Activated CD4-positive, alpha-beta memory T cell treated with anti-CD3 and anti-CD28 coated beads for 36 hours (primary cell): ENCODE data around the gene RTCA. TPM values are rescaled to one million over a fixed set of nuclear protein-coding genes. Genes with fewer than 3 reads are reported as not detected.
"Not testable (repeated sequence)": the region's sequence is repeated elsewhere in the genome, so short reads cannot be mapped to it uniquely, and the experiment has no call there.

Source experiments
- CTCF ChIA-PET: fragments of 350-600 bp; sonication (Branson Sonifier 250); formaldehyde crosslinking; loops from one replicate; lab custom pipeline; 2021; ENCODE audit warnings: antibody characterized with exemption, inconsistent platforms; lab: Charles Lee
- POLR2A ChIA-PET: fragments of 350-600 bp; sonication (Branson Sonifier 250); formaldehyde crosslinking; loops from one replicate; lab custom pipeline; 2021; ENCODE audit warnings: antibody characterized with exemption; lab: Charles Lee
- DNase-seq: peaks from one replicate; pipeline ENCODE4 v3.0.0-alpha.2; 2020
- H3K27ac Mint-ChIP-seq: one replicate; pipeline ENCODE4 v1.8.0; 2021; ENCODE audit warnings: mixed read lengths
- H3K27me3 Mint-ChIP-seq: one replicate; pipeline ENCODE4 v1.8.0; 2021; ENCODE audit warnings: mixed read lengths
- H3K36me3 Mint-ChIP-seq: one replicate; pipeline ENCODE4 v1.8.0; 2021; ENCODE audit warnings: mixed read lengths
- H3K4me1 Mint-ChIP-seq: one replicate; pipeline ENCODE4 v1.8.0; 2021; ENCODE audit warnings: low read depth, mixed read lengths
- H3K4me3 Mint-ChIP-seq: one replicate; pipeline ENCODE4 v1.8.0; 2021; ENCODE audit warnings: mild to moderate bottlenecking, mixed read lengths
- H3K9me3 Mint-ChIP-seq: one replicate; pipeline ENCODE4 v1.8.0; 2021; ENCODE audit warnings: mixed read lengths
- intact Hi-C: fragments of 100-400 bp; cut with micrococcal nuclease; formaldehyde crosslinking; loops from one replicate; pipeline ENCODE4 v1.15.1; 2023
- total RNA-seq, 2 experiments: library from RNA; stranded (reverse); gene quantifications; one replicate each; pipeline ENCODE4 v1.2.3, GENCODE V29; 2021

Gene RTCA
- total RNA-seq, 2 experiments from 2014 or later, result 56.6 to 58.2 TPM

DNA sequence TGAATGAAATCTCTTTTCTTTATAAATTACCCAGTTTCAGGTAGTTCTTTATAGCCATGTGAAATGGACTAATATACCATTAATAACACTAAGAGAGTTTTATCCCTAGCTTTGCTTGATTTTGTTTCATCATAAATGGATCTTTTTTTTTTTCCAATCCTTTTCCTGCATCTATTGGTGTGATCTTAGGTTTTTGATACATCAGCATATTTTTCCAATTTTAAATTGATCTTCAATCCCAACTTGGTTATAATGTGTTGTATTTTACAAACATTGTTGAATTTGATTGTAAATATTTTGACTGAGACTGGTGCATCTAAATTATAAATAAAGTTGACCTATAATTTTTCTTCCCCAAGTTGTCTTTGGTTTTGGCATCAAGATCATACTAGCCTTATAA, 4.3 kb upstream of the RTCA start:
- no peak overlapping the region for H3K4me3 Mint-ChIP-seq
- H3K4me1 Mint-ChIP-seq, result peaks cover 5% of the 10 kb centered on the region
- H3K27me3 Mint-ChIP-seq, result no peaks in the 10 kb centered on the region
- ChIA-PET POLR2A (no interaction called here), CTCF (no interaction called here)
- H3K9me3 Mint-ChIP-seq, result peaks cover 6% of the 10 kb centered on the region
- H3K27ac Mint-ChIP-seq, result no peak overlapping the region
- H3K36me3 Mint-ChIP-seq, result peaks cover 13% of the 10 kb centered on the region
- DNase-seq, result no peak
- intact Hi-C loops, result loop anchor here (10.0 kb wide), 1 partner anchor 633 kb away; the partner anchor contains the start of genes EXTL2 and SLC30A7

DNA sequence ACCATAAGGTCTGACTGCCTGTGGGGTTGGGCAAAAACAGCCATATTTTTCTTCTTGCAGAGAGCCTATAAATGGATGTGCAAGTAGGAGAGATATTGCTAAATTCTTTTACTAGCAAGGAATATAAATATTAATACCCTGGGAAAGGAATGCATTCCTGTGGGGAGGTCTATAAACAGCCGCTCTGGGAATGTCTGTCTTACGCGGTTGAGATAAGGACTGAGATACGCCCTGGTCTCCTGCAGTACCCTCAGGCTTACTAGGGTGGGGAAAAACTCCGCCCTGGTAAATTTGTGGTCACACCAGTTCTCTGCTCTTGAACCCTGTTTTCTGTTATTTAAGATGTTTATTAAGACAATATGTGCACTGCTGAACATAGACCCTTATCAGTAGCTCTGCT, 1.9 kb upstream of the RTCA start:
- Mint-ChIP-seq H3K36me3 (peaks cover 27% of the 10 kb centered on the region), H3K4me1 (peaks cover 26% of the 10 kb centered on the region)
- H3K9me3 Mint-ChIP-seq, POLR2A ChIA-PET, H3K27me3 Mint-ChIP-seq, CTCF ChIA-PET, H3K4me3 Mint-ChIP-seq, H3K27ac Mint-ChIP-seq, DNase-seq: not testable (repeated sequence)
- intact Hi-C loops, result loop anchor here (10.0 kb wide), 1 partner anchor 631 kb away; the partner anchor contains the start of genes EXTL2 and SLC30A7

DNA sequence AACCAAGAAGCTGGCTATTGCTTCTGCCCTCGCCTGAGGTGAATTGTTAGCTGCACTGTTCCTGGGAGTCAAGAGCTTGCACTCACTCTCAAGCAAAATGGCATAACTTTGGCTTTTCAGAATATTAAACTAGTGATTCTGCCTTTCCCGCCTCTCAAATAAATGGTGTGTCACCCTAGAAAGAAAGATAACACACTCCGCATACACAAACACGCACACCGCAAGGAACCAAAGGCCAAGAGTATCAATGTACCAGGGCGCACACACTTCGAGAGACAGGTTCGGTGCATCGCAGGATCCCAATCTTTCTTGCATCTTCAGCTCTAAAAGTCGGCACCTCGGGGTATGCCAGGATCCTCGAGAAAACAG, 470 bp upstream of the RTCA start:
- H3K4me3 Mint-ChIP-seq, result peak overlapping the region; percentile 100
- peaks cover 36% of the 10 kb centered on the region for H3K36me3 Mint-ChIP-seq
- ChIA-PET POLR2A (interaction anchor here (0.6 to 3.0 kb wide), 13 partner anchors 12 to 226 kb away, joined by 3 to 18 read pairs (median 3); partner anchors contain the start of genes CDC14A and DBT), CTCF (interaction anchor here (1.1 to 2.5 kb wide), 5 partner anchors 88 to 459 kb away, joined by 3 to 25 read pairs (median 9); partner anchors contain the start of gene CDC14A)
- intact Hi-C loops, result loop anchor here (1.0 to 10.0 kb wide), 4 partner anchors 16 to 629 kb away; partner anchors contain the start of genes DBT, EXTL2 and SLC30A7
- H3K27me3 Mint-ChIP-seq, result no peaks in the 10 kb centered on the region
- H3K4me1 Mint-ChIP-seq, result peaks cover 37% of the 10 kb centered on the region
- no peak for DNase-seq
- H3K9me3 Mint-ChIP-seq, result peaks cover 6% of the 10 kb centered on the region
- peak overlapping the region; percentile 97 for H3K27ac Mint-ChIP-seq

DNA sequence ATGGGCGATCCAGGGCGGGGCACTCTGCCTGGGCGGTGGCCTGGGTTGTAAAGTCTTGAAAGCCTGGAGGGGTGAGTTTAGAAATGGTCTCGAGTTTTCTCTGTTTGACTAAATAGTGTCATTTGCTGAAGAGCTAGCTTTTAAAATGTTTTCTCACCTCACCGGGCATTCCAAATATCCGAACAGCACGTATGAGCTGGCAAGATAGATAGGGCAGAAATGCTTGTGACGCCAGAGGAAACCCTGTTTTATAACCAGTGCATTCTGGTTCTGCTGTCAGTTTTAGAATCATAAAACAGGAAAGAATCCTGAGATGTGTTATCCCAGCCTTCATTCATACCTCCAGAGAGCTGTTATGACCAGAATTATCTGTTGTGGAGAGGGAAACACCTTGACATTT, 725 bp downstream of the RTCA start:
- ChIA-PET POLR2A (interaction anchor here (1.0 to 3.0 kb wide), 9 partner anchors 17 to 197 kb away, joined by 3 to 18 read pairs (median 3); partner anchors contain the start of genes CDC14A and DBT), CTCF (interaction anchor here (0.8 to 2.5 kb wide), 8 partner anchors 11 to 197 kb away, joined by 3 to 25 read pairs (median 8); partner anchors contain the start of genes CDC14A and DBT)
- DNase-seq, result peak; percentile 34
- intact Hi-C loops, result loop anchor here (1.0 to 10.0 kb wide), 7 partner anchors 34 to 628 kb away; partner anchors contain the start of genes EXTL2, SASS6, SLC30A7 and TRMT13
- peak overlapping the region; percentile 100 for H3K4me3 Mint-ChIP-seq
- peaks cover 45% of the 10 kb centered on the region for H3K36me3 Mint-ChIP-seq
- no peaks in the 10 kb centered on the region for H3K27me3 Mint-ChIP-seq
- no peaks in the 10 kb centered on the region for H3K9me3 Mint-ChIP-seq
- peak overlapping the region; percentile 97 for H3K27ac Mint-ChIP-seq
- peaks cover 44% of the 10 kb centered on the region for H3K4me1 Mint-ChIP-seq

DNA sequence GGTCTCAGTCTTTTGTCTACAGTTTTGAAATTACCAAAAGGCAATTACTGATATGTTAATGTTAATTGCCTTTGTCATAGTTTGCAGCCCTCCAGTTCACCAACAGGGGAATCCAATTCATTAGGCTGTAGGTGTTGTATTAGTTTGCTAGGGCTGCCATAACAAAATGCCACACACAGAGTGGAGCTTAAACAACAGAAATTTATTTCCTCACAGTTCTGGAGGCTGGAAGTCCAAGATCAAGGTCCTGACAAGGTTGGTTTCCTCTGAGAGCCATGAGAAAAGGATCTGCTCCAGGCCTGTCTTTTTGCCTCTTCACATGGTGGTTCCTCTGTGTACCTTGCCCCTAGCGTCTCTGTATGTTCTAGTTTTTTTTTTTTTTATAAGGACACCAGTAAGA, 1.3 kb downstream of the RTCA start:
- intact Hi-C loops, result loop anchor here (2.0 to 10.0 kb wide), 4 partner anchors 35 to 628 kb away; partner anchors contain the start of genes EXTL2, SASS6, SLC30A7 and TRMT13
- ChIA-PET CTCF (interaction anchor here (0.8 to 2.5 kb wide), 5 partner anchors 12 to 191 kb away, joined by 3 to 25 read pairs (median 9); partner anchors contain the start of gene CDC14A), POLR2A (interaction anchor here (1.2 to 3.0 kb wide), 3 partner anchors 85 to 192 kb away, joined by 3 to 18 read pairs (median 9); partner anchors contain the start of gene CDC14A)
- Mint-ChIP-seq H3K4me1 (peaks cover 49% of the 10 kb centered on the region), H3K27ac (peak overlapping the region; percentile 28), H3K9me3 (no peaks in the 10 kb centered on the region), H3K36me3 (peaks cover 49% of the 10 kb centered on the region), H3K27me3 (no peaks in the 10 kb centered on the region), H3K4me3 (peak overlapping the region; percentile 100)
- DNase-seq, result no peak

DNA sequence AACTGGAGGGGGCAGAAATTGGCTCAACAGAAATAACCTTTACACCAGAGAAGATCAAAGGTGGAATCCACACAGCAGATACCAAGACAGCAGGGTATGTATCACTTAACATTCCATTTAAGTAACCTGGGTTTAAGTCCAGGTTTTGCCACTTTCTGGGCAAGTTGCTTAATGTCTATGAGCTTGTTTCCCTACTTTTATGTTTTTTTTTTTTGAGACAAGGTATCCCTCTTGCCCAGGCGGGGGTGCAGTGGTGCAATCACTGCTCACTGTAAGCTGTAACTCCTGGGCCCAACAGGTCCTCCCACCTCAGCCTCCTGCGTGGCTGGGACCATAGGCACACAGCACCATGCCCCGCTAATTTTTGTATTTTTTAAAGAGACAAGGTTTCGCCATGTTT, 2.2 kb downstream of the RTCA start:
- POLR2A ChIA-PET, result interaction anchor here (1.5 kb wide), 1 partner anchor 85 kb away, joined by 5 read pairs; no protein-coding TSS in a partner anchor
- Mint-ChIP-seq H3K9me3 (no peaks in the 10 kb centered on the region), H3K27me3 (no peaks in the 10 kb centered on the region), H3K36me3 (peaks cover 49% of the 10 kb centered on the region), H3K4me3 (peak overlapping the region; percentile 6), H3K27ac (peak overlapping the region; percentile 38), H3K4me1 (peaks cover 49% of the 10 kb centered on the region)
- intact Hi-C loops, result loop anchor here (5.0 to 10.0 kb wide), 3 partner anchors 36 to 627 kb away; partner anchors contain the start of genes EXTL2 and SLC30A7
- DNase-seq, result no peak
- CTCF ChIA-PET, result interaction anchor here (0.6 to 1.7 kb wide), 4 partner anchors 14 to 191 kb away, joined by 3 to 6 read pairs (median 3); no protein-coding TSS in a partner anchor

DNA sequence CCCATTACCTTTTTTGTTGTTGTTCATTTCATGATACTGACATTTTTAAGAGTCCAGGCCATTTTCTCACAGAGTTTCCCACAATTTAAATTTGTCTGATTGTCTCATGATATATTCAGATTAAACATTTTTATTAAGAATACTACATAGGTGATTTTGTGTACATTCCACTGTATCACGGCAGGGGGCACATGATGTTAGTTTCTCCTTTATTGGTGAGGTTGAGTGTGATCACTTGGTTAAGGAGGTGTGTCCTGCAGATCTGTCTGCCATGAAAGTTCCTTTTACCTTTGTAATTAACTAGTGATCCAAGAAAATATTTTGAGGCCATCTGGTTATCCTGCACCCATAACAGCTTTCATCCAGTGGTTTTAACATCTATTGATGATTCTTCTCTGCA, 11.8 kb downstream of the RTCA start:
- peak; percentile 38 for DNase-seq
- no peaks in the 10 kb centered on the region for H3K9me3 Mint-ChIP-seq
- H3K4me3 Mint-ChIP-seq, result no peak overlapping the region
- H3K27me3 Mint-ChIP-seq, result no peaks in the 10 kb centered on the region
- H3K4me1 Mint-ChIP-seq, result peaks cover 22% of the 10 kb centered on the region
- H3K36me3 Mint-ChIP-seq, result peaks cover 45% of the 10 kb centered on the region
- POLR2A ChIA-PET, result no interaction called here
- H3K27ac Mint-ChIP-seq, result no peak overlapping the region
- CTCF ChIA-PET, result interaction anchor here (1.0 to 2.3 kb wide), 2 partner anchors 145 to 182 kb away, joined by 3 to 9 read pairs; no protein-coding TSS in a partner anchor
- intact Hi-C loops, result loop anchor here (1.0 kb wide), 1 partner anchor 181 kb away; no protein-coding TSS in a partner anchor

DNA sequence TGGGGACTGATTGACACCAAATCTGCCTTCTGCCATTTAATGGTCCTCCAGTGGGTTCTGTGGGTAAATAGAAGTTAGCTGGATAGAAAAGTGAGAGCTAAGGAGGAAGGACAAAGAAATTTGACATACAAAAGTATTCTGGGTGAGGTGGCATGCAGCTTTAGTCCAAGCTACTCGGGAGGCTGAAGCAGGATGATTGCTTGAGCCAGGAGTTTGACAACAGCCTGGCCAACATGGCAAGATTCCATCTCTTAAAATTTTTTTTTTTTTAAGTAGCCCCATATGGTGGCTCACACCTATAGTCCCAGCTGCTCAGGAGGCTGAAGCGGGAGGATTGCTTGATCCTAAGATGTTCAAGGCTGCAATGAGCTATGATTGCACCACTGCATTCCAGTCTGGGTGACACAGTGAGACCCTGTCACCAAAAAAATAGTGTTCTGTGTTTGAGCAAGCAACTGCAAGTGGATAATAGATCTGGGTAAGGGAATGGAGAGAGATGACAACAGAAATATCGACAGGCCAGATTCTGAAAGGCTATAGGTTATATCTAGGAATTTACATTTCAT, 13.4 kb downstream of the RTCA start:
- CTCF ChIA-PET, result interaction anchor here (2.3 kb wide), 1 partner anchor 180 kb away, joined by 9 read pairs; no protein-coding TSS in a partner anchor
- Mint-ChIP-seq H3K4me3 (no peak overlapping the region), H3K9me3 (no peaks in the 10 kb centered on the region), H3K27me3 (no peaks in the 10 kb centered on the region), H3K27ac (no peak overlapping the region), H3K4me1 (peaks cover 22% of the 10 kb centered on the region), H3K36me3 (peaks cover 43% of the 10 kb centered on the region)
- no peak for DNase-seq
- intact Hi-C loops, result no loop called here
- POLR2A ChIA-PET, result interaction anchor here (0.7 kb wide), 1 partner anchor 73 kb away, joined by 5 read pairs; the partner anchor contains the start of gene CDC14A

DNA sequence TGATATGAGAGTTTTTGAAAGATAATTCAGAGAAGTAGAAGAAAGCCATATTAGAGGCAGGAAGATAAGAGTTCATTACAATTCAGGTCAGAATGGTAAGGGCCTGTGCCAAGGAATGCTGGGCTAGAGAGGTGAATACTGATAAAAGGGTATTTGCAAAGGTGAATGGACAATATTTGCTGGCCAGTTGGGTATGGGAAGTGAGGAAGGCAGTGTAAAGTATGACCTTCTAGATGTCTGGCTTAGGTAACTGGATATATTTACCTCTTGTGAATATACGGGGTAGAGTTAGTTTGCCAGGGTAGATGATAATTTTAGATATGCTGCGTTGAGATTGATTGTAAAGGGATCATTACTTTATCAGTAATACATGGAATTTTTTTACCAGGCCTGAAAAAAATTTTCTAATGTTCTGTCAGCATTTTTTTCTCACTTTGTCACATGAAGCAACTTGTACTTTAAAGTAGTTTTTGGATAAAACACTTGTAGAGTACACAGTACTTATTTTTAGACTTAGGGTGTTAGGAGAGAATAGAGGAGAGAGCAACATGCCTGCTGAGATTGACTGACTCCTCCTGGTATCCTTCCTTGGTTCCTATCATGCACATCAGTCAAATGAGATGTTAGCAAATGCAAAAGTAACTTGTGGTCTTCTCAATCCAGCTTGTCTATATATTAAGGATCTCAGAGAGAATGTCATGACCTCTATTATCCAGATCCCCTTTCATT, 14.1 kb downstream of the RTCA start:
- ChIA-PET POLR2A (no interaction called here), CTCF (interaction anchor here (0.9 kb wide), 1 partner anchor 9 kb away, joined by 3 read pairs; no protein-coding TSS in a partner anchor)
- intact Hi-C loops, result no loop called here
- DNase-seq, result no peak
- Mint-ChIP-seq H3K9me3 (no peaks in the 10 kb centered on the region), H3K27ac (no peak overlapping the region), H3K36me3 (peaks cover 41% of the 10 kb centered on the region), H3K27me3 (no peaks in the 10 kb centered on the region), H3K4me3 (no peak overlapping the region), H3K4me1 (peaks cover 22% of the 10 kb centered on the region)

DNA sequence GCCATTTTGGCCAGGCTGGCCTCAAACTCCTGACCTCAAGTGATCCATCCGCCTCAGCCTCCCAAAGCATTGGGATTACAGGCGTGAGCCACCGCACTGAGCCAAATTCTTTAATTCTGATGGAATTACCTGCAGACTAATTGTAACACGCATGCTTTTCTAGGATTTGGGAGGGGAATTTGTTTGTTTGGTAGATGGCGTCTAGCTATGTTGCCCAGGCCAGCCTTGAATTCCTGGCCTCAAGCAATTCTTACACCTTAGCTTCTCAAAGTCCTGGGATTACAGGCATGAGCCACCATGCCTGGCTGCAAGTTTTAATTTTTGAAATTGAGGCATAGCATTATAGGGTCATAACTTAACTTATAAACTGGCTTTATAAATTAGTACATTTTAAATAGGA, 18.6 kb downstream of the RTCA start:
- no peak for DNase-seq
- peaks cover 27% of the 10 kb centered on the region for H3K36me3 Mint-ChIP-seq
- intact Hi-C loops, result no loop called here
- H3K4me3 Mint-ChIP-seq, result no peak overlapping the region
- CTCF ChIA-PET, result interaction anchor here (1.0 kb wide), 1 partner anchor 176 kb away, joined by 3 read pairs; no protein-coding TSS in a partner anchor
- POLR2A ChIA-PET, result no interaction called here
- no peak overlapping the region for H3K27ac Mint-ChIP-seq
- H3K4me1 Mint-ChIP-seq, result peaks cover 7% of the 10 kb centered on the region
- no peaks in the 10 kb centered on the region for H3K27me3 Mint-ChIP-seq
- no peaks in the 10 kb centered on the region for H3K9me3 Mint-ChIP-seq

DNA sequence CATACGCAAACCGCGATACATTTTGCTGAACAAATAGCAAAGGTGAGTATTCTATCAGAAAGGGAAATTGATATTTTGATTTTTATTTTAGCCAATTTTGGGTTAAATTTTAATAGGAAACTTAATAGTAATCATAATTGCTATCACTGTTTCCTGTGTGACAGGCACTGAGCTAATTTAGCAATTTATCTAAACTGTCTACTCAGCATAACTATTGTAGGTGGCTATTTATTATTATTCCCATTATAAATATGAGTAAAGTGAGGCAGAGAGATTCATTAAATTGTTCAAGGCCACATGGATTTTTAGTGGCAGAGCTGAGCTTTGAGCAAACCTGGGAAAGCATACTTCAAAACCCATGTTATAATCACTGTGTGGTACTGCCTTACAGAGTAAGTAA, 21.1 kb downstream of the RTCA start:
- no peak overlapping the region for H3K27ac Mint-ChIP-seq
- no peak for DNase-seq
- H3K9me3 Mint-ChIP-seq, result no peaks in the 10 kb centered on the region
- intact Hi-C loops, result no loop called here
- no peak overlapping the region for H3K4me3 Mint-ChIP-seq
- ChIA-PET CTCF (interaction anchor here (0.6 to 1.0 kb wide), 2 partner anchors 13 to 66 kb away, joined by 3 read pairs; partner anchors contain the start of gene CDC14A), POLR2A (no interaction called here)
- H3K27me3 Mint-ChIP-seq, result no peaks in the 10 kb centered on the region
- H3K36me3 Mint-ChIP-seq, result peaks cover 24% of the 10 kb centered on the region
- no peaks in the 10 kb centered on the region for H3K4me1 Mint-ChIP-seq
